H7 (cell line): ENCODE data around the gene BCCIP. TPM values are rescaled to one million over a fixed set of nuclear protein-coding genes. Genes with fewer than 3 reads are reported as not detected.

ENCODE experiments used
- DNase-seq: peaks from one replicate; pipeline ENCODE4 v3.0.0; 2012
- H3K27me3 ChIP-seq: 2 replicates; pipeline ENCODE4 v1.6.0; 2011; ENCODE audit warnings: mild to moderate bottlenecking, low read length; ENCODE audit not compliant: control insufficient read depth, insufficient read depth
- H3K36me3 ChIP-seq: replicated peaks from 2 replicates; pipeline ENCODE4 v1.5.1; 2011; ENCODE audit warnings: low read length; ENCODE audit not compliant: control insufficient read depth, insufficient read depth
- H3K4me3 ChIP-seq: 2 replicates; pipeline ENCODE4 v1.5.1; 2011; ENCODE audit warnings: low read depth, mild to moderate bottlenecking, control low read depth, low read length, moderate library complexity; ENCODE audit not compliant: insufficient read depth
- total RNA-seq: library from RNA; depleted of rRNA; stranded (reverse); fragments of >200 nt; shearing (Covaris generic); gene quantifications from 2 replicates; pipeline ENCODE4 v1.2.3, GENCODE V29; 2014

The BCCIP gene
- total RNA-seq, 1 experiment from 2014 or later = 72.6 TPM

- no peak for DNase-seq
- no peak overlapping the region for H3K4me3 ChIP-seq
Measured at GRCh38 chr10:125815764-125816163, 7.6 kb upstream of the BCCIP start.

GRCh38 chr10:125816548-125816947, 6.8 kb upstream of the BCCIP start:
- H3K4me3 ChIP-seq = no peak overlapping the region
- H3K27me3 ChIP-seq = no peaks in the 10 kb centered on the region
- H3K36me3 ChIP-seq = peaks cover 3% of the 10 kb centered on the region
- no peak for DNase-seq

More at GRCh38 chr10:125815764-125816163, 7.6 kb upstream of the BCCIP start:
- peaks cover 6% of the 10 kb centered on the region for H3K36me3 ChIP-seq
- H3K27me3 ChIP-seq = no peaks in the 10 kb centered on the region

DNA sequence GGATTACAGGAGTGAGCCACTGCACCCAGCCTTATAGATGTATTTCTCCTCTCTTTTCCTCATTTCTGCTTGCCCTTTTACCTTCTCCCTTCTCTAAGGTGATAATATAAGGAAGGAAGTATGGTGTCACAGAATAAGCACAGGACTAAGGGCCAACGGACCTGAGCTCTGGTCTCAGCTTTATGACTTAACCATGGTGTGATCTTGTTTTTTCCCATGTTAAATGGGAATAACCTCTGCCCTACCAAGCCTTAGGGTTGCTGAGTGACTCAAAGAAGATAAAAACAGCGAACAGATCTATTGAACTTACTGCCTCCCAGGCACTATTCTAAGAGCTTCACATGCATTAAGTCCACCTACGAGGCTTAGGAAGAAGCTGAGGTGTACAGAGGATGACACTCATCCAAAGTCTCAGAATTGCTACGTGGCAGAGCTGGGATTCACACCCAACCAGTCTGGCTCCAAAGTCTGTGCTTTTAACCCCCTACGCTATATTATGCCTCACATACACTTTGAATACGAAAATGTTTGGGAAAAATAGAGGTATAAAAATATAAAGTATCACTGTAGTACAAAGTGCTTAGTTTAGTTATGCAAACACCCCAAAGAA, 5.9 kb upstream of the BCCIP start:
- Histone ChIP-seq H3K36me3 (peaks cover 3% of the 10 kb centered on the region), H3K4me3 (no peak overlapping the region), H3K27me3 (no peaks in the 10 kb centered on the region)
- no peak for DNase-seq

- DNase-seq = no peak
- H3K36me3 ChIP-seq = no peaks in the 10 kb centered on the region; the same call in 1 of the 2 replicates
- no peak overlapping the region for H3K4me3 ChIP-seq
- no peaks in the 10 kb centered on the region for H3K27me3 ChIP-seq
Measured at GRCh38 chr10:125820701-125821100, 2.6 kb upstream of the BCCIP start.

DNA sequence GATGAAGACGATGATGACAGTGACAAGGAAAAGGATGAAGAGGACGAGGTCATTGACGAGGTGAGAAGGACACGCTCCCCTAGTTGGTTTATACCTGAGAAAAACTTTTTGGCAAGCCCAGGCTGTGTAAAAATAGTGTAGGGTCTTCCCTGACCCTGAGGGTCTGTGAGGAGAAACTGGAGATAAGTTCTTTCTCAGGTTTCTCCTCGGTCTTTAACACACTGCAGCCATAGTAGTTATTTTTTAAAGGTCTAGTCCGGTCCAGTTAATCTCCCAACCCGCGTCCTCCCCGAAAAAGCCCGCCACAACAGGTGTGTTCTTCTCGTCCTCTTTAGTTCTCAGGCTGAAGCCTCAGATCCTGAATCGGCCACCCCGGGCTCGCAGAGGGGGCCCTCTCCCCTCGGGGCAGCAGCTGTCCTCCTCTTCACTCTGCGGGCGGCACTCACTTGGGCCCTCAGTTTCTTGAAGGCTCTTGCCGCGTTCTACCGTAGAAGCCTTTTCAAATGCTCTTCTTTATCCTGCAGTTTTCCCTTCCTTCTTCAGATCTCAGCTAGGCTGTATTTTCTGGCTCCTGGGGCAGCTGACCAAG, 411 bp downstream of the BCCIP start:
- peak; percentile 40 for DNase-seq
- peak overlapping the region; percentile 95 for H3K4me3 ChIP-seq
- H3K36me3 ChIP-seq = peaks cover 14% of the 10 kb centered on the region
- H3K27me3 ChIP-seq = no peaks in the 10 kb centered on the region

GRCh38 chr10:125824736-125825135, 1.4 kb downstream of the BCCIP start:
- H3K36me3 ChIP-seq = peaks cover 19% of the 10 kb centered on the region
- H3K27me3 ChIP-seq = no peaks in the 10 kb centered on the region
- H3K4me3 ChIP-seq = no peak overlapping the region
- no peak for DNase-seq

DNA sequence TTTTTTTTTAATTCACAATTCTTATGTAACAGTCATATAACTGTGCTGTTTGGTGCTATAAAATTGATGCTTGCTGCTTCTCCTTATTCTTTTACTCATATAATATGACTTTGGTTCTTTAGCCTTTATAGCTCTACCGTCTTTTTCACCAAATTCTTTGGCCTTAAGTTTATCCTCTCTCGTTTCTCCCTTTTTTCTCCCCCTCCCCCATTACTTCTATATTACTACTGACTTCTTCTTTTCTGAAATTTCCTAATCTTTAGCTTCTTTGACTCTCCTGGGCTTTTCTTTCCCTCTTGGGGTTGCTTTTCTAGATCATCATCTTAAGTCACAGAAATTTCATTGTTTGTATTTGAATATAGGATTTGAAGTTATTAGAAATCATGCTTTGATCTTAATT, 3.8 kb downstream of the BCCIP start:
- Histone ChIP-seq H3K4me3 (no peak overlapping the region), H3K27me3 (no peaks in the 10 kb centered on the region), H3K36me3 (peaks cover 32% of the 10 kb centered on the region)
- no peak for DNase-seq

DNA sequence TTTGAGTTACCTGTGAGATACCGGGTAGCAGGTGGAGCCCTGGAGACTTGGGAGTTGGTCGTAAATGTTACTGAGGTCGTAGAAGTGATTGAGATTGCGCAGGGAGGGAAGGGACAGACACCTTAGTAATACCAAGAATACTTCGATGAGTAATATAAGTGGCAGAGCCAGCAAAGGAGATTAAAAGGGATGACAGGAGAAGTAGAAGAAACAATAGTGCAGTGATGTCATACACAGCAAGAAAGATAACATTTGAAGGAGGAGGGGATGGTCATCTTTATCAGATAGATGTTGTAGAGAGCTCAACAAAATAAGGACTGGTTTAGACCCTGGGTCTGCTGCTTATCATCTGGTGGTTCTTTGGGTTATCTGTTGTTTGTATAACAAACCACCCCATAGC, 5.0 kb downstream of the BCCIP start:
- H3K27me3 ChIP-seq = no peaks in the 10 kb centered on the region
- no peak for DNase-seq
- H3K36me3 ChIP-seq = peaks cover 38% of the 10 kb centered on the region
- H3K4me3 ChIP-seq = no peak overlapping the region

- no peak overlapping the region for H3K4me3 ChIP-seq
- DNase-seq = no peak
- no peaks in the 10 kb centered on the region for H3K27me3 ChIP-seq
- peaks cover 38% of the 10 kb centered on the region for H3K36me3 ChIP-seq
Measured at GRCh38 chr10:125836746-125837145, 13.4 kb downstream of the BCCIP start.

DNA sequence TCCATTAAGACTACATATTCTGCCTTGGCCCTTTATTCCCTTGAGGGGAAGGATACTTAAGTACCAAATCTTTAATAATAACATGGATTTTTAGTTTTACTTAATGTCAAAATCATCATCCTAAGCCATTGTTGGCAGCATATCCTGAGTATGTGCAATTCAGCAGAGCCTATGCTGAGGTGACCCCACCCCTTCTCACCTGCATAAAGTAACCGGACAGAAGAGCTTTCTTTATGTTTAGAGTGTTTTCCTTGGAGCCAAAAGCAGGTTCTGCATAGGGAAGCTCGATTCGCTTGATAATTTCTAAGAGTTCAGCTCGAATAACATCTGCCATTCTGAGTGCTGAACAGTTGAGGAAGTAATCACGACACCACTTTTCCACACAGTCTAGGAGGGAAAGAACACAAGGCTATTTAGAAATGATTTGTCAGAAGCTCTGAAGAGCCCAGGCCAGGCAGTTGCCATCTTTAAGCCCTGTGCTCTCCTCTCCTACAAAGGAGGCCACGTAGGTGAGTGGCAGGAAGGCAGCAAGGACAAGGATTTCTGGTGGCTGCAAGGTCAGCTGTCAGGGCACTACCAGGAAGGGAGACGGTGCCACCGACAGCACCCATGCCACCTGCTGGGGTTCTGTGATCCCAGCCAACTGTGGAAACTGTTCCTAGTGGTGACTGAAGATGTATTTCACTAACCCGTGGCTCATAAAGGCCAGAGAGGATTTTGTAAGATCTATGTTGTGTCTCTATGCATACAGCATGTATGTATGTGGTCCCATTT, 15.6 kb downstream of the BCCIP start:
- peaks cover 26% of the 10 kb centered on the region for H3K36me3 ChIP-seq
- no peak for DNase-seq
- no peak overlapping the region for H3K4me3 ChIP-seq
- H3K27me3 ChIP-seq = no peaks in the 10 kb centered on the region

- Histone ChIP-seq H3K36me3 (peaks cover 23% of the 10 kb centered on the region), H3K4me3 (no peak overlapping the region), H3K27me3 (no peaks in the 10 kb centered on the region)
- no peak for DNase-seq
Measured at GRCh38 chr10:125840406-125840805, 17.1 kb downstream of the BCCIP start.

DNA sequence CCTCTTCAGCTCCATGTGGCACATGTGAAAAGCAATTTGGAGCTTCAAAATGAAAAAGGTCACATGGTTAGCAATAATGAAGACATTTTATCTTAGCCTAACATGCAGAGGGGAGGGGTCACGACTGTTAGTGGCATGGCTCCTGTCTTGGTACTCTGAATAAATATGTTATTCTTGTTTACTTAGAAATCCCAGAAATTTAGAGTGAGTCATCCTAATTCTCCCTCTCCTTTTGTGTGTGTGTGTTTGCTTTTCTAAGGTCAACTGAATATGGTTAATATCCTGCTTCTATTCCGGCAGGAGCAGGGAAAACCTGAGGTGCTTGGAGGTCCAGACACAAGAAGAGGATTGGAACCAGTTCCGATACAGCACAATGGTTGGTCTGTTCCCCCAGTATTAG, 17.6 kb downstream of the BCCIP start:
- H3K4me3 ChIP-seq = no peak overlapping the region
- peaks cover 23% of the 10 kb centered on the region for H3K36me3 ChIP-seq
- DNase-seq = no peak
- no peaks in the 10 kb centered on the region for H3K27me3 ChIP-seq

DNA sequence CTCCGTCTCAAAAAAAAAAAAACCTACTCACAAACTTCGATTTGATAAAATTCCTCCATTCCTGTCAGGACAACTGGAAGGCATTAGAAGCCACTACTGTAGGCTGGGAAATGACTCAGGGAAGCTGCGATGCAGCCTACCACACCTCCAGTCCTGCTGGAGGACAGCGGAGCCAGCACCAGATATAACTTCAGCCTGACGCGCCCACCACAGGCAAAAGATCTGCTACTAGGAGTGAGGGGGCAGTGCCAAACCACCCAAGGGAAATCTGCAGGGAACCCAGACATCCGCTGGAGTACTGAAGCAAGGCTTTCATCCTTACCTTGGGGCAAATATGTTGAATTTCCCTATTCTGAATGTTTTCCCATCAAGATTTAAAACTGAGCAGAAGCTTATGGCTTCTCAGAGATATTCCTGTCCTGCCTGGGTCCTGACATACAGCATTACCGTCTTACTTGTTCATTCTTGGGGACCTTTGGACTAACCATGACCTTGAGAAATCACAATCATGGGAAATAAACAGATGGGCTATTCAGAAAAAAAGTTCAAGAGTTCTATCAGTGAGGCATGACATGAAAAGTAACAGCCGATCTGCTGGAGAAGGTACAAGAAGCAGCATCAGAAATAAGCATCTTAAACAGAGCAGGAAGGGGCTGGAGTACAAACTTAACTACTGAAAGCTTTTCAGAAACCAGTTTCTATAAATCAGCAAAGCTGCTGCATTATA, 20.4 kb downstream of the BCCIP start:
- H3K4me3 ChIP-seq = no peak overlapping the region
- peaks cover 15% of the 10 kb centered on the region for H3K36me3 ChIP-seq
- H3K27me3 ChIP-seq = no peaks in the 10 kb centered on the region
- DNase-seq = no peak

DNA sequence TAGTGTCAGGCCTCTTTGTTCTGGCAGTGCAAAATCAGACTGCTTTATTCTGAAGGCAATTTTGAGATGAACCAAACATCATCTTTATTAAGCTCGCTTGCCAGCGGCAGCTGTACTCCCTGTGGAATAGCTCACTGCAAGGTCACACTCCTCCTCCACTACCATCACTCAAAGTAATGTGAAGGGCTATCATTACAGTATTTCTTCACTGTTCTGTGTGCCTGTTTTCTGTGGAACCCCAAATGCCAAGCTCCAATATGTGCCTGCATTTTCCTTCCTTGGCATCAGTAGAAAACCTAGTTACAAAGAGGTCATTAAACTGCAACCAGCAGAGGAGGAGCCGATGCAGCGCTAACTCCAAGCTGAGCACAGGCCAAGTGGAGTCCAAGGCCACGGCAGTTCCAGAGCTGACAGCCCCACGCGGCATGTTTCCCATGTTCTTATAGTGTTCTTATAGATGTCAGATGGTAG, 21.4 kb downstream of the BCCIP start:
- H3K36me3 ChIP-seq = peaks cover 12% of the 10 kb centered on the region
- H3K4me3 ChIP-seq = no peak overlapping the region

More for the DNA sequence above, 21.4 kb downstream of the BCCIP start:
- DNase-seq = no peak
- no peaks in the 10 kb centered on the region for H3K27me3 ChIP-seq
